ENCODE measurements around the gene DHDDS. TPM values are rescaled to one million over a fixed set of nuclear protein-coding genes. Genes with fewer than 3 reads are reported as not detected.
"Not testable (repeated sequence)": the region's sequence is repeated elsewhere in the genome, so short reads cannot be mapped to it uniquely, and the experiment has no call there.

The DHDDS gene
- total and polyA plus RNA-seq, 2 of the 13 experiments (the other 11 are each of a cell fraction or from before 2014, with no cell fraction given) = 18.9 to 28.3 TPM

GRCh38 chr1:26500488-26501175 is 68.5 kb downstream of the DHDDS start (continued):
- TF ChIP-seq, protein P1, sequence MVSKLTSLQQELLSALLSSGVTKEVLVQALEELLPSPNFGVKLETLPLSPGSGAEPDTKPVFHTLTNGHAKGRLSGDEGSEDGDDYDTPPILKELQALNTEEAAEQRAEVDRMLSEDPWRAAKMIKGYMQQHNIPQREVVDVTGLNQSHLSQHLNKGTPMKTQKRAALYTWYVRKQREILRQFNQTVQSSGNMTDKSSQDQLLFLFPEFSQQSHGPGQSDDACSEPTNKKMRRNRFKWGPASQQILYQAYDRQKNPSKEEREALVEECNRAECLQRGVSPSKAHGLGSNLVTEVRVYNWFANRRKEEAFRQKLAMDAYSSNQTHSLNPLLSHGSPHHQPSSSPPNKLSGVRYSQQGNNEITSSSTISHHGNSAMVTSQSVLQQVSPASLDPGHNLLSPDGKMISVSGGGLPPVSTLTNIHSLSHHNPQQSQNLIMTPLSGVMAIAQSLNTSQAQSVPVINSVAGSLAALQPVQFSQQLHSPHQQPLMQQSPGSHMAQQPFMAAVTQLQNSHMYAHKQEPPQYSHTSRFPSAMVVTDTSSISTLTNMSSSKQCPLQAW (CRISPR knock-in tag; IDR thresholded peaks at IDR 0.05) = no peak
- TF ChIP-seq, protein P2, sequence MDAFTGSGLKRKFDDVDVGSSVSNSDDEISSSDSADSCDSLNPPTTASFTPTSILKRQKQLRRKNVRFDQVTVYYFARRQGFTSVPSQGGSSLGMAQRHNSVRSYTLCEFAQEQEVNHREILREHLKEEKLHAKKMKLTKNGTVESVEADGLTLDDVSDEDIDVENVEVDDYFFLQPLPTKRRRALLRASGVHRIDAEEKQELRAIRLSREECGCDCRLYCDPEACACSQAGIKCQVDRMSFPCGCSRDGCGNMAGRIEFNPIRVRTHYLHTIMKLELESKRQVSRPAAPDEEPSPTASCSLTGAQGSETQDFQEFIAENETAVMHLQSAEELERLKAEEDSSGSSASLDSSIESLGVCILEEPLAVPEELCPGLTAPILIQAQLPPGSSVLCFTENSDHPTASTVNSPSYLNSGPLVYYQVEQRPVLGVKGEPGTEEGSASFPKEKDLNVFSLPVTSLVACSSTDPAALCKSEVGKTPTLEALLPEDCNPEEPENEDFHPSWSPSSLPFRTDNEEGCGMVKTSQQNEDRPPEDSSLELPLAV (CRISPR knock-in tag; conservative IDR thresholded peaks at IDR 0.05; ENCODE audit: low read depth) = no peak
- TF ChIP-seq HHEX (CRISPR knock-in tag; IDR thresholded peaks at IDR 0.05) (no peak), IKZF4 (CRISPR knock-in tag; IDR thresholded peaks at IDR 0.05; ENCODE audit: borderline replicate concordance, low read depth, not compliant biosample characterization) (no peak), NCOA1 (CRISPR knock-in tag; IDR thresholded peaks at IDR 0.05) (0 out of 2 replicates have a peak, but pooled peaks have one; percentile 75), TBP (CRISPR knock-in tag; IDR thresholded peaks at IDR 0.05) (no peak), MYNN (CRISPR knock-in tag; IDR thresholded peaks at IDR 0.05; ENCODE audit: low read depth) (no peak), MZF1 (CRISPR knock-in tag; IDR thresholded peaks at IDR 0.05; ENCODE audit: borderline replicate concordance) (no peak), ZBTB21 (CRISPR knock-in tag; IDR thresholded peaks at IDR 0.05) (no peak; the same call in 1 of the 2 replicates), ZNF660 (CRISPR knock-in tag; IDR thresholded peaks at IDR 0.05; ENCODE audit: borderline replicate concordance, low read depth) (no peak)
- TF ChIP-seq, protein P3, sequence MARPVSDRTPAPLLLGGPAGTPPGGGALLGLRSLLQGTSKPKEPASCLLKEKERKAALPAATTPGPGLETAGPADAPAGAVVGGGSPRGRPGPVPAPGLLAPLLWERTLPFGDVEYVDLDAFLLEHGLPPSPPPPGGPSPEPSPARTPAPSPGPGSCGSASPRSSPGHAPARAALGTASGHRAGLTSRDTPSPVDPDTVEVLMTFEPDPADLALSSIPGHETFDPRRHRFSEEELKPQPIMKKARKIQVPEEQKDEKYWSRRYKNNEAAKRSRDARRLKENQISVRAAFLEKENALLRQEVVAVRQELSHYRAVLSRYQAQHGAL (CRISPR knock-in tag; IDR thresholded peaks at IDR 0.05; ENCODE audit: not compliant biosample characterization) = no peak

GRCh38 chr1:26510711-26511110 is 78.6 kb downstream of the DHDDS start:
- H3K27ac ChIP-seq (ENCODE audit: extremely low read length, insufficient read depth, low read length); FAIRE-seq; H3K4me2 ChIP-seq (ENCODE audit: low read depth, low read length); intact Hi-C loops (cut with micrococcal nuclease; ENCODE audit: unreplicated experiment); DNase-seq (ENCODE audit: low spot score); H3K79me2 ChIP-seq (ENCODE audit: insufficient read depth, low read length); ATAC-seq; H4K20me1 ChIP-seq (ENCODE audit: insufficient read depth, low read length); BruUV-seq (replicated peaks); H3K36me3 ChIP-seq (replicated peaks in 1 of 2; ENCODE audit: control insufficient read depth in 1 of 2, insufficient read depth in 2 of 2, low read length in 2 of 2); H3K9me3 ChIP-seq (ENCODE audit: low read length); H3K27me3 ChIP-seq (ENCODE audit: control insufficient read depth in 1 of 2, insufficient read depth in 2 of 2, low read length in 2 of 2); H2AFZ ChIP-seq (ENCODE audit: low read length); H3K9ac ChIP-seq (ENCODE audit: insufficient read depth, low read depth, low read length); H3K4me1 ChIP-seq (ENCODE audit: insufficient read depth, low read length); H3K4me3 ChIP-seq (replicated peaks in 1 of 3; ENCODE audit: insufficient read depth in 1 of 3, low read depth in 2 of 3, low read length in 3 of 3); POLR2A ChIA-PET; in situ Hi-C loops (cut with HindIII; ENCODE audit: extremely low pct_ligation_motif_present, low pct_unique_long_range_greater_than_20kb); CTCF ChIA-PET (ENCODE audit: low intra/inter-chr PET ratio, low total read pairs): not testable (repeated sequence)
- 15% methylated on average over 2 of the region's 2 CpGs for WGBS (ENCODE audit: low lambda C conversion rate)

GRCh38 chr1:26515836-26516235 is 83.7 kb downstream of the DHDDS start:
- H3K79me2 ChIP-seq (ENCODE audit: insufficient read depth, low read length); ATAC-seq; BruUV-seq (replicated peaks); H3K4me2 ChIP-seq (ENCODE audit: low read depth, low read length); H3K4me3 ChIP-seq (replicated peaks in 1 of 3; ENCODE audit: insufficient read depth in 1 of 3, low read depth in 2 of 3, low read length in 3 of 3); H3K27ac ChIP-seq (ENCODE audit: extremely low read length, insufficient read depth, low read length); H3K9me3 ChIP-seq (ENCODE audit: low read length); H3K4me1 ChIP-seq (ENCODE audit: insufficient read depth, low read length); CTCF ChIA-PET (ENCODE audit: low intra/inter-chr PET ratio, low total read pairs); intact Hi-C loops (cut with micrococcal nuclease; ENCODE audit: unreplicated experiment); FAIRE-seq; H3K36me3 ChIP-seq (replicated peaks in 1 of 2; ENCODE audit: control insufficient read depth in 1 of 2, insufficient read depth in 2 of 2, low read length in 2 of 2); H2AFZ ChIP-seq (ENCODE audit: low read length); H4K20me1 ChIP-seq (ENCODE audit: insufficient read depth, low read length); H3K9ac ChIP-seq (ENCODE audit: insufficient read depth, low read depth, low read length); in situ Hi-C loops (cut with HindIII; ENCODE audit: extremely low pct_ligation_motif_present, low pct_unique_long_range_greater_than_20kb); H3K27me3 ChIP-seq (ENCODE audit: control insufficient read depth in 1 of 2, insufficient read depth in 2 of 2, low read length in 2 of 2); DNase-seq (ENCODE audit: low spot score): not testable (repeated sequence)
- POLR2A ChIA-PET = interaction anchor here (2.7 kb wide), 1 partner anchor 14 kb away, joined by 11 read pairs; no protein-coding TSS in a partner anchor
- 52% methylated on average over 4 of the region's 4 CpGs for WGBS (ENCODE audit: low lambda C conversion rate)
